Stimulated activated CD8-positive, alpha-beta memory T cell treated with anti-CD3 and anti-CD28 coated beads, Interleukin-12 subunit alpha, Interleukin-12 subunit beta, amount 100 ng/mL, for 4 hours (primary cell): Measurements from ENCODE around the gene RNU1-2.
"Not testable (repeated sequence)": the region's sequence is repeated elsewhere in the genome, so short reads cannot be mapped to it uniquely, and the experiment has no call there.

Experiments used
- DNase-seq: peaks from one replicate; pipeline ENCODE4 v3.0.0-alpha.2; 2020; ENCODE audit warnings: low read depth

The RNU1-2 gene

GRCh38 chr1:16927256-16927655, 31.5 kb downstream of the RNU1-2 start:
- DNase-seq = no peak

- no peak for DNase-seq
These were observed 32.1 kb downstream of the RNU1-2 start for GRCh38 chr1:16927711-16928485.

- DNase-seq = not testable (repeated sequence)
These were observed 33.6 kb downstream of the RNU1-2 start for GRCh38 chr1:16929146-16930041.

- not testable (repeated sequence) for DNase-seq
These were observed 35.6 kb downstream of the RNU1-2 start for GRCh38 chr1:16931206-16931934.

GRCh38 chr1:16933945-16934344, 38.2 kb downstream of the RNU1-2 start:
- DNase-seq = not testable (repeated sequence)

GRCh38 chr1:16936580-16936979, 40.8 kb downstream of the RNU1-2 start:
- DNase-seq = not testable (repeated sequence)

- DNase-seq = no peak
These were observed 42.9 kb downstream of the RNU1-2 start for GRCh38 chr1:16938351-16939321.

- not testable (repeated sequence) for DNase-seq
These were observed 43.8 kb downstream of the RNU1-2 start for GRCh38 chr1:16939386-16940180.

- no peak for DNase-seq
These were observed 48.3 kb downstream of the RNU1-2 start for GRCh38 chr1:16944038-16944437.

- DNase-seq = not testable (repeated sequence)
These were observed 49.7 kb downstream of the RNU1-2 start for GRCh38 chr1:16945512-16945911.
